Stomach (tissue), 4 donors: Measurements from ENCODE around the gene SMAP1.

ENCODE experiments used
- CTCF ChIP-seq, 7 experiments: fragments of 450-650 bp in 4 of 7; fragments of 200-600 bp in 3 of 7; sonication (generic) in 3 of 7; IDR thresholded peaks; one replicate each; pipeline ENCODE4 v1.5.1; 2016 to 2019; ENCODE audit warnings: antibody characterized with exemption in 7 of 7, control low read depth in 2 of 7, mild to moderate bottlenecking in 1 of 7
- POLR2A ChIP-seq, 4 donors: fragments of 450-650 bp; IDR thresholded peaks; one replicate each; pipeline ENCODE4 v1.6.1; 2016; ENCODE audit warnings: antibody characterized with exemption in 4 of 4, control low read depth in 2 of 4, mild to moderate bottlenecking in 1 of 4, moderate library complexity in 1 of 4
- POLR2AphosphoS5 ChIP-seq, 3 donors: sonication (generic); formaldehyde crosslinking; IDR thresholded peaks; one replicate each; pipeline ENCODE4 v1.6.1; 2016; ENCODE audit warnings: antibody characterized with exemption in 3 of 3

- TF ChIP-seq CTCF (IDR thresholded peaks at IDR 0.05): no peak
- no peak for TF ChIP-seq POLR2A (IDR thresholded peaks at IDR 0.05)
- TF ChIP-seq POLR2AphosphoS5 (IDR thresholded peaks at IDR 0.05): no peak
Measured at GRCh38 chr6:70672549-70672948, 4.9 kb downstream of the SMAP1 start.
